SK-N-SH (cell line): ENCODE measurements around the gene PCDHGA1. TPM values are rescaled to one million over a fixed set of nuclear protein-coding genes. Genes with fewer than 3 reads are reported as not detected.

ENCODE experiments used
- CTCF ChIA-PET: fragments of 300-600, 350-600 bp; formaldehyde crosslinking; extraction: SDS; loops from one replicate; lab custom pipeline; 2021; lab: Yijun Ruan, JAX
- POLR2A ChIA-PET: fragments of 350-600 bp; sonication (Branson Sonifier 250); formaldehyde crosslinking; extraction: SDS; loops from one replicate; lab custom pipeline; 2020; ENCODE audit warnings: antibody characterized with exemption, inconsistent platforms; lab: Yijun Ruan, JAX
- DNase-seq: peaks from one replicate; pipeline ENCODE4 v3.0.0; 2012
- H2AFZ ChIP-seq: fragments of 200-600 bp; sonication (generic); 2 replicates; pipeline ENCODE4 v1.8.1; 2016; ENCODE audit warnings: antibody characterized with exemption, mild to moderate bottlenecking, low read depth
- H3F3A ChIP-seq: fragments of 200-600 bp; sonication (generic); replicated peaks from 2 replicates; pipeline ENCODE3; 2016; ENCODE audit warnings: antibody characterized with exemption, mild to moderate bottlenecking; ENCODE audit not compliant: insufficient read depth
- H3K27ac ChIP-seq, 2 experiments: fragments of 200-500 bp in 1 of 2; fragments of 200-600 bp in 1 of 2; sonication (Bioruptor generic) in 1 of 2; sonication (generic), shearing (Covaris generic) in 1 of 2; 2 replicates each; pipeline versions ENCODE4 v1.5.1 to v1.6.1; 2014 to 2016; ENCODE audit warnings: low read depth in 2 of 2, inconsistent platforms in 1 of 2, low read length in 1 of 2, mild to moderate bottlenecking in 1 of 2, mixed read lengths in 1 of 2
- H3K27me3 ChIP-seq: fragments of 200-600 bp; sonication (generic), shearing (Covaris generic); 2 replicates; pipeline ENCODE4 v1.6.1; 2016; ENCODE audit warnings: mixed run types; ENCODE audit not compliant: insufficient read depth
- H3K36me3 ChIP-seq, 2 experiments: fragments of 200-500 bp in 1 of 2; fragments of 200-600 bp in 1 of 2; sonication (Bioruptor generic) in 1 of 2; sonication (generic) in 1 of 2; replicated peaks in 1 of 2; 2 replicates each; pipeline versions ENCODE3 to v1.5.1; 2014 to 2016; ENCODE audit warnings: low read length in 1 of 2, mild to moderate bottlenecking in 1 of 2; ENCODE audit not compliant: insufficient read depth in 2 of 2, control insufficient read depth in 1 of 2
- H3K4me1 ChIP-seq, 2 experiments: fragments of 200-500 bp in 1 of 2; fragments of 200-600 bp in 1 of 2; sonication (Bioruptor generic) in 1 of 2; sonication (generic), shearing (Covaris generic) in 1 of 2; 2 replicates each; pipeline versions ENCODE4 v1.5.1 to v1.6.1; 2014 to 2016; ENCODE audit warnings: low read depth in 1 of 2, low read length in 1 of 2, mixed run types in 1 of 2; ENCODE audit not compliant: insufficient read depth in 2 of 2, control insufficient read depth in 1 of 2
- H3K4me2 ChIP-seq: fragments of 200-600 bp; sonication (generic), shearing (Covaris generic); 2 replicates; pipeline ENCODE4 v1.6.1; 2017; ENCODE audit warnings: mixed run types
- H3K4me3 ChIP-seq, 2 experiments: fragments of 200-500 bp in 1 of 2; fragments of 200-600 bp in 1 of 2; sonication (Bioruptor generic) in 1 of 2; sonication (generic), shearing (Covaris generic) in 1 of 2; 2 replicates each; pipeline versions ENCODE4 v1.5.1 to v1.8.1; 2014 to 2016; ENCODE audit warnings: low read depth in 2 of 2, inconsistent platforms in 1 of 2, low read length in 1 of 2, mild to moderate bottlenecking in 1 of 2, mixed read lengths in 1 of 2, moderate library complexity in 1 of 2
- H3K79me2 ChIP-seq: fragments of 200-600 bp; sonication (generic); 2 replicates; pipeline ENCODE4 v1.8.1; 2017; ENCODE audit warnings: mild to moderate bottlenecking; ENCODE audit not compliant: insufficient read depth
- H3K9ac ChIP-seq: fragments of 200-600 bp; sonication (generic); 2 replicates; pipeline ENCODE4 v1.6.1; 2017; ENCODE audit warnings: mixed run types
- H3K9me2 ChIP-seq: fragments of 200-600 bp; sonication (generic); 2 replicates; pipeline ENCODE4 v1.6.1; 2017; ENCODE audit warnings: mixed run types
- H3K9me3 ChIP-seq: fragments of 200-600 bp; sonication (generic); 2 replicates; pipeline ENCODE4 v1.6.1; 2017; ENCODE audit warnings: mixed run types, mild to moderate bottlenecking, moderate library complexity
- H4K20me1 ChIP-seq: fragments of 200-600 bp; sonication (generic); 2 replicates; pipeline ENCODE4 v1.6.1; 2017; ENCODE audit warnings: mild to moderate bottlenecking, mixed run types; ENCODE audit not compliant: insufficient read depth
- ELF1 ChIP-seq: IDR thresholded peaks from 2 replicates; pipeline ENCODE4 v1.4.0; 2012
- FOXJ3 ChIP-seq: sonication (generic); formaldehyde crosslinking; IDR thresholded peaks from 2 replicates; pipeline ENCODE4 v1.5.1; 2020; ENCODE audit warnings: mild to moderate bottlenecking, missing genetic modification reagents
- GABPA ChIP-seq: IDR thresholded peaks from 2 replicates; pipeline ENCODE4 v1.4.0; 2012; ENCODE audit warnings: low read depth, mild to moderate bottlenecking
- GATA2 ChIP-seq: sonication (generic); formaldehyde crosslinking; IDR thresholded peaks from 2 replicates; pipeline ENCODE4 v1.5.0; 2020; ENCODE audit warnings: mild to moderate bottlenecking, missing genetic modification reagents
- JUND ChIP-seq: IDR thresholded peaks from 2 replicates; pipeline ENCODE4 v1.4.0; 2012
- MEF2A ChIP-seq: IDR thresholded peaks from 2 replicates; pipeline ENCODE4 v1.4.0; 2012; ENCODE audit warnings: low read depth, borderline replicate concordance
- MXI1 ChIP-seq: IDR thresholded peaks from 2 replicates; pipeline ENCODE4 v1.6.1; 2012; ENCODE audit warnings: mild to moderate bottlenecking, low read depth, low read length, improper control_type of control experiment
- NFIC ChIP-seq: IDR thresholded peaks from 2 replicates; pipeline ENCODE4 v1.4.0; 2012; ENCODE audit warnings: borderline replicate concordance
- NRF1 ChIP-seq: IDR thresholded peaks from 2 replicates; pipeline ENCODE4 v1.6.1; 2012; ENCODE audit warnings: low read depth, mild to moderate bottlenecking, low read length
- POLR2AphosphoS5 ChIP-seq: IDR thresholded peaks from 2 replicates; pipeline ENCODE4 v1.6.1; 2012; ENCODE audit warnings: low read depth, low read length
- RCOR1 ChIP-seq: fragments of 150-350 bp; IDR thresholded peaks from 2 replicates; pipeline ENCODE4 v1.6.1; 2017; ENCODE audit warnings: antibody characterized with exemption, low read length
- RFX5 ChIP-seq: IDR thresholded peaks from 2 replicates; pipeline ENCODE4 v1.6.1; 2012; ENCODE audit warnings: mild to moderate bottlenecking, improper control_type of control experiment, low read length
- SIN3A ChIP-seq: IDR thresholded peaks from 2 replicates; pipeline ENCODE4 v1.6.1; 2012; ENCODE audit warnings: low read depth, mild to moderate bottlenecking, low read length, moderate library complexity, borderline replicate concordance
- TAF1 ChIP-seq: IDR thresholded peaks from 2 replicates; pipeline ENCODE4 v1.6.1; 2012; ENCODE audit warnings: low read depth, mild to moderate bottlenecking, low read length, moderate library complexity, borderline replicate concordance
- TEAD4 ChIP-seq: IDR thresholded peaks from 2 replicates; pipeline ENCODE4 v1.4.0; 2012; ENCODE audit warnings: mild to moderate bottlenecking, borderline replicate concordance; ENCODE audit not compliant: insufficient read depth
- YY1 ChIP-seq: IDR thresholded peaks from 2 replicates; pipeline ENCODE4 v1.4.0; 2012; ENCODE audit warnings: low read depth, mild to moderate bottlenecking
- WGBS: methylation state at CpG from one replicate; pipeline ENCODE4 v1.1.6; 2017; ENCODE audit warnings: low lambda C conversion rate; 5-methylcytosine and 5-hydroxymethylcytosine counted together
- polyA plus RNA-seq, 3 experiments: library from polyadenylated mRNA; depleted of rRNA; stranded (reverse); fragments of >200 nt; gene quantifications; 2 replicates each; pipeline ENCODE4 v1.2.3, GENCODE V29; 2012
- TF ChIP-seq, protein P1 (sequence below): fragments of 150-350 bp; IDR thresholded peaks from 2 replicates; pipeline ENCODE4 v1.6.1; 2016; ENCODE audit warnings: mild to moderate bottlenecking, low read depth, low read length
- TF ChIP-seq, protein P2 (sequence below): fragments of 200-600 bp; sonication (generic); IDR thresholded peaks from 2 replicates; pipeline ENCODE4 v1.6.1; 2017; ENCODE audit warnings: antibody characterized with exemption, mild to moderate bottlenecking, moderate library complexity
- TF ChIP-seq, protein P3 (sequence below): IDR thresholded peaks from 2 replicates; pipeline ENCODE4 v1.4.0; 2012; ENCODE audit warnings: low read depth, borderline replicate concordance

The PCDHGA1 gene
- polyA plus RNA-seq, 1 of the 3 experiments (the other 2 are of a cell fraction), result 1.2 TPM

DNA sequence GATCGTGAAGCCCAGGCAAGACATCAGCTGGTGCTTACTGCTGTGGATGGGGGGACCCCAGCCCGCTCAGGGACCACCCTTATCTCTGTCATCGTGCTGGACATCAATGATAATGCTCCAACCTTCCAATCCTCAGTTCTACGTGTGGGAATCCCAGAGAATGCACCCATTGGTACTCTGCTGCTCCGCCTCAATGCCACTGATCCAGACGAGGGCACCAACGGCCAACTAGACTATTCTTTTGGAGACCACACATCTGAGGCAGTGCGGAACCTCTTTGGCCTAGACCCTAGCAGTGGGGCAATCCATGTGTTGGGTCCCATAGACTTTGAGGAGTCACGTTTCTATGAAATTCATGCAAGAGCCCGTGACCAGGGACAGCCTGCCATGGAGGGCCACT is 159.5 kb downstream of the PCDHGA1 start:
- H3F3A ChIP-seq, result peaks cover 9% of the 10 kb centered on the region
- ChIA-PET CTCF (interaction anchor here (1.5 to 1.7 kb wide), 2 partner anchors 35 to 74 kb away, joined by 4 to 6 read pairs; no protein-coding TSS in a partner anchor), POLR2A (no interaction called here)
- peak overlapping the region in 1 of 2 experiments; percentile 38; a peak in 1 of 4 replicates for H3K4me3 ChIP-seq
- H3K4me1 ChIP-seq, result peaks cover 31 to 32% of the 10 kb centered on the region in 2 experiments; a peak in 3 of 4 replicates
- H2AFZ ChIP-seq, result no peak overlapping the region
- peak overlapping the region; percentile 69 for H3K4me2 ChIP-seq
- WGBS, result 89% methylated on average over 9 of the region's 10 CpGs
- no peak overlapping the region; the same call in 1 of the 2 replicates for H3K9ac ChIP-seq
- no peak for DNase-seq
- H3K9me3 ChIP-seq, result no peaks in the 10 kb centered on the region
- peaks cover 16 to 61% of the 10 kb centered on the region in 2 experiments for H3K36me3 ChIP-seq
- H3K27me3 ChIP-seq, result no peaks in the 10 kb centered on the region
- peak overlapping the region in 1 of 2 experiments; percentile 75; a peak in 3 of 4 replicates for H3K27ac ChIP-seq
- TF ChIP-seq GATA2 (CRISPR knock-in tag) (no peak), TEAD4 (no peak), MEF2A (no peak), YY1 (no peak), POLR2AphosphoS5 (no peak), RCOR1 (no peak), ELF1 (no peak), MXI1 (no peak), RFX5 (no peak), TAF1 (no peak)
- TF ChIP-seq, protein P1, sequence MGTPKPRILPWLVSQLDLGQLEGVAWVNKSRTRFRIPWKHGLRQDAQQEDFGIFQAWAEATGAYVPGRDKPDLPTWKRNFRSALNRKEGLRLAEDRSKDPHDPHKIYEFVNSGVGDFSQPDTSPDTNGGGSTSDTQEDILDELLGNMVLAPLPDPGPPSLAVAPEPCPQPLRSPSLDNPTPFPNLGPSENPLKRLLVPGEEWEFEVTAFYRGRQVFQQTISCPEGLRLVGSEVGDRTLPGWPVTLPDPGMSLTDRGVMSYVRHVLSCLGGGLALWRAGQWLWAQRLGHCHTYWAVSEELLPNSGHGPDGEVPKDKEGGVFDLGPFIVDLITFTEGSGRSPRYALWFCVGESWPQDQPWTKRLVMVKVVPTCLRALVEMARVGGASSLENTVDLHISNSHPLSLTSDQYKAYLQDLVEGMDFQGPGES, result no peak
- TF ChIP-seq, protein P2, sequence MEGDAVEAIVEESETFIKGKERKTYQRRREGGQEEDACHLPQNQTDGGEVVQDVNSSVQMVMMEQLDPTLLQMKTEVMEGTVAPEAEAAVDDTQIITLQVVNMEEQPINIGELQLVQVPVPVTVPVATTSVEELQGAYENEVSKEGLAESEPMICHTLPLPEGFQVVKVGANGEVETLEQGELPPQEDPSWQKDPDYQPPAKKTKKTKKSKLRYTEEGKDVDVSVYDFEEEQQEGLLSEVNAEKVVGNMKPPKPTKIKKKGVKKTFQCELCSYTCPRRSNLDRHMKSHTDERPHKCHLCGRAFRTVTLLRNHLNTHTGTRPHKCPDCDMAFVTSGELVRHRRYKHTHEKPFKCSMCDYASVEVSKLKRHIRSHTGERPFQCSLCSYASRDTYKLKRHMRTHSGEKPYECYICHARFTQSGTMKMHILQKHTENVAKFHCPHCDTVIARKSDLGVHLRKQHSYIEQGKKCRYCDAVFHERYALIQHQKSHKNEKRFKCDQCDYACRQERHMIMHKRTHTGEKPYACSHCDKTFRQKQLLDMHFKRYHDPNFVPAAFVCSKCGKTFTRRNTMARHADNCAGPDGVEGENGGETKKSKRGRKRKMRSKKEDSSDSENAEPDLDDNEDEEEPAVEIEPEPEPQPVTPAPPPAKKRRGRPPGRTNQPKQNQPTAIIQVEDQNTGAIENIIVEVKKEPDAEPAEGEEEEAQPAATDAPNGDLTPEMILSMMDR, result no peak
- H3K9me2 ChIP-seq, result no peaks in the 10 kb centered on the region
- H3K79me2 ChIP-seq, result peaks cover 84% of the 10 kb centered on the region
- H4K20me1 ChIP-seq, result peaks cover 28% of the 10 kb centered on the region; the same call in 1 of the 2 replicates

DNA sequence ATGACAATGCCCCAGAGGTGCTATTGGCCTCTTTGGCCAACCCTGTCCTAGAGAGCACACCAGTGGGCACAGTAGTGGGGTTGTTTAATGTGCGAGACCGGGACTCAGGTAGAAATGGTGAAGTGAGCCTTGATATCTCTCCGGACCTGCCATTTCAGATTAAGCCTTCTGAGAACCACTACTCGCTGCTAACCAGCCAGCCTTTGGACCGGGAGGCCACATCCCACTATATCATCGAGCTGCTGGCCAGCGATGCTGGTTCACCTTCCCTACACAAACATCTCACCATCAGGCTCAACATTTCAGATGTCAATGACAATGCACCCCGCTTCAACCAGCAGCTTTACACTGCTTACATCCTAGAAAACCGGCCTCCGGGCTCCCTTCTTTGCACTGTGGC is 160.0 kb downstream of the PCDHGA1 start:
- no peaks in the 10 kb centered on the region for H3K27me3 ChIP-seq
- no peak for TF ChIP-seq RFX5
- no peak for TF ChIP-seq SIN3A
- no peak for TF ChIP-seq FOXJ3 (CRISPR knock-in tag)
- no peak for TF ChIP-seq NRF1
- TF ChIP-seq, protein P2, result no peak
- TF ChIP-seq JUND, result no peak
- no peak for TF ChIP-seq POLR2AphosphoS5
- TF ChIP-seq NFIC, result no peak
- no peak for TF ChIP-seq GABPA
- TF ChIP-seq, protein P1, result no peak
- TF ChIP-seq, protein P3, sequence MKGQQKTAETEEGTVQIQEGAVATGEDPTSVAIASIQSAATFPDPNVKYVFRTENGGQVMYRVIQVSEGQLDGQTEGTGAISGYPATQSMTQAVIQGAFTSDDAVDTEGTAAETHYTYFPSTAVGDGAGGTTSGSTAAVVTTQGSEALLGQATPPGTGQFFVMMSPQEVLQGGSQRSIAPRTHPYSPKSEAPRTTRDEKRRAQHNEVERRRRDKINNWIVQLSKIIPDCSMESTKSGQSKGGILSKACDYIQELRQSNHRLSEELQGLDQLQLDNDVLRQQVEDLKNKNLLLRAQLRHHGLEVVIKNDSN, result no peak
- H4K20me1 ChIP-seq, result peaks cover 28% of the 10 kb centered on the region; the same call in 1 of the 2 replicates
- ChIA-PET POLR2A (no interaction called here), CTCF (interaction anchor here (1.5 kb wide), 1 partner anchor 34 kb away, joined by 4 read pairs; no protein-coding TSS in a partner anchor)
- WGBS, result 98% methylated on average over 10 of the region's 10 CpGs
- peaks cover 80% of the 10 kb centered on the region for H3K79me2 ChIP-seq
- H2AFZ ChIP-seq, result no peak overlapping the region
- no peaks in the 10 kb centered on the region for H3K9me2 ChIP-seq
- peaks cover 16 to 61% of the 10 kb centered on the region in 2 experiments for H3K36me3 ChIP-seq
- no peak overlapping the region for H3K4me3 ChIP-seq
- no peak for DNase-seq
- no peak overlapping the region for H3K9ac ChIP-seq
- H3K9me3 ChIP-seq, result no peaks in the 10 kb centered on the region
- peak overlapping the region in 1 of 2 experiments; percentile 75; a peak in 1 of 4 replicates for H3K27ac ChIP-seq
- peaks cover 29 to 36% of the 10 kb centered on the region in 2 experiments; a peak in 3 of 4 replicates for H3K4me1 ChIP-seq
- no peak overlapping the region for H3K4me2 ChIP-seq
- peaks cover 9% of the 10 kb centered on the region for H3F3A ChIP-seq
